ENCODE results near the gene PSMF1. TPM values are rescaled to one million over a fixed set of nuclear protein-coding genes. Genes with fewer than 3 reads are reported as not detected.

PSMF1 gene
- total RNA-seq, 1 experiment from 2014 or later: 166 TPM

DNA sequence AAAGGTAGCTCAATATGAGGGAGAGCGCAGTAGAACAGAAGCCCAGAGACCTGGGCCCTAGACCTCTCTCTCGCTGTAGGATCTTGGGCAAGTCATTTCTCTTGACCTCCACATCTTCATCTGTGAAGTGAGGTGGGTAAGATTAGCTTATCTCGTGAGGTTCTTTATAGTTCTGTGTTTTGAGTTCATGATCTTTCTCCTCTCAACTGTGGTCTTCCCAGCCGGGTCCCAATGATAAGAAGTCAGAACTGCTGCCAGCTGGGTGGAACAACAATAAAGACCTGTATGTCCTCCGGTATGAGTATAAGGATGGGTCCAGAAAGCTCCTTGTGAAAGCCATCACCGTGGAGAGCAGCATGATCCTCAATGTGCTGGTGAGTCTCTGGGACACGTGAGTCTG is 6.9 kb downstream of the PSMF1 start:
- CTCF ChIA-PET: no interaction called here
- peaks cover 38% of the 10 kb centered on the region for H3K79me2 ChIP-seq (ENCODE audit: low read depth)

GRCh38 chr20:1127840-1128239 is 9.4 kb downstream of the PSMF1 start:
- CTCF ChIA-PET: no interaction called here

More for the DNA sequence above, 6.9 kb downstream of the PSMF1 start:
- H3F3A ChIP-seq (ENCODE audit: insufficient read depth, low read depth): peaks cover 4% of the 10 kb centered on the region; the same call in 1 of the 2 replicates
- no TSS peak for BruUV-seq (replicated peaks)
- H3K36me3 ChIP-seq (ENCODE audit: low read depth): peaks cover 23% of the 10 kb centered on the region; the same call in 1 of the 2 replicates
- no peak overlapping the region for H3K4me2 ChIP-seq
- no peaks in the 10 kb centered on the region for H3K9me2 ChIP-seq (ENCODE audit: insufficient read depth)
- H4K20me1 ChIP-seq (ENCODE audit: insufficient read depth): peaks cover 29% of the 10 kb centered on the region
- TF ChIP-seq EZH2 (IDR thresholded peaks at IDR 0.05; ENCODE audit: low read depth) (no peak), CTCF (conservative IDR thresholded peaks at IDR 0.05) (no peak)
- intact Hi-C loops (cut with micrococcal nuclease; ENCODE audit: unreplicated experiment): no loop called here
- H3K4me1 ChIP-seq (replicated peaks; ENCODE audit: insufficient read depth): peaks cover 14% of the 10 kb centered on the region
- H2AFZ ChIP-seq: no peak overlapping the region
- H3K4me3 ChIP-seq: no peak overlapping the region
- H3K9me3 ChIP-seq (ENCODE audit: insufficient read depth, low read depth): no peaks in the 10 kb centered on the region
- H3K27ac ChIP-seq: no peak overlapping the region
- no peak for DNase-seq
- POLR2A ChIA-PET (ENCODE audit: unreplicated experiment): no interaction called here
- H3K27me3 ChIP-seq (ENCODE audit: insufficient read depth, low read depth): no peaks in the 10 kb centered on the region

DNA sequence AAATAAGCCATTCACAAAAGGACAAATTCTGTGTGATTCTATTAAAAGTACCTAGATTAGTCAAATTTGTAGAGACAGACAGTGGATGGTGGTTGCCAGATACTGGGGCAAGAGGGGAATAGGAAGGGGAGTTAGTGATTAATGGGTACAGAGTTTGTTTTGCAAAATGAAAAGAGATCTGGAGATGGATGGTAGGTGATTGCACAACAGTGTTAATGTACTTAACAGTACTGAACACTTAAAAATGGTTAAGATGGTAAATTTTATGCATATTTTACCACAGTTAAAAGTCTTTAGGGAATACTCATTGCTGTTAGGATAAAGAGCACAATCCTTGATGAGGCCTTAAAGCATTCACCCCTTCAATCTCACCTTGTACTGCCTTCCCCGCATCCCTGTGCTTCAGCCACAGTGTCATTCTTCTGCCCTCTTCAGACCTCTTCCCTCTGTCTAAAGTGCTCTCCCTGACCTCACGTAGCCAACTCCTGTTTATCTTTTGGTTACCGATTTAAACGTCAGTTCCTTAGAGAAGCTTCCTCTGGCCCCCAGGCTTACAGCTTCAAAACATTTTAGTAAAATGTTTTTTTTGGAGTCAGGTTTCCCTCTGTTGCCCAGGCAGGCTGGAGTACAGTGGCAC is 11.8 kb downstream of the PSMF1 start:
- POLR2A ChIA-PET (ENCODE audit: unreplicated experiment): interaction anchor here (0.6 kb wide), 1 partner anchor 414 kb away, joined by 6 read pairs; no protein-coding TSS in a partner anchor
- CTCF ChIA-PET: interaction anchor here (0.6 kb wide), 1 partner anchor 578 kb away, joined by 3 read pairs; no protein-coding TSS in a partner anchor
- Histone ChIP-seq H3K4me2 (no peak overlapping the region), H3K27me3 (ENCODE audit: insufficient read depth, low read depth) (no peaks in the 10 kb centered on the region), H3K4me1 (replicated peaks; ENCODE audit: insufficient read depth) (no peaks in the 10 kb centered on the region), H3K36me3 (ENCODE audit: low read depth) (peaks cover 23% of the 10 kb centered on the region), H3K9me2 (ENCODE audit: insufficient read depth) (no peaks in the 10 kb centered on the region), H3K4me3 (no peak overlapping the region), H3K79me2 (ENCODE audit: low read depth) (no peaks in the 10 kb centered on the region), H4K20me1 (ENCODE audit: insufficient read depth) (peaks cover 17% of the 10 kb centered on the region), H3K9me3 (ENCODE audit: insufficient read depth, low read depth) (no peaks in the 10 kb centered on the region), H3F3A (ENCODE audit: insufficient read depth, low read depth) (no peaks in the 10 kb centered on the region), H2AFZ (no peak overlapping the region), H3K27ac (no peak overlapping the region)
- no peak for TF ChIP-seq CTCF (conservative IDR thresholded peaks at IDR 0.05)
- TF ChIP-seq EZH2 (IDR thresholded peaks at IDR 0.05; ENCODE audit: low read depth): no peak
- no TSS peak for BruUV-seq (replicated peaks)
- intact Hi-C loops (cut with micrococcal nuclease; ENCODE audit: unreplicated experiment): no loop called here
- DNase-seq: no peak

More at GRCh38 chr20:1127840-1128239, 9.4 kb downstream of the PSMF1 start:
- Histone ChIP-seq H3K4me1 (replicated peaks; ENCODE audit: insufficient read depth) (0 out of 2 replicates have a peak, but pooled peaks cover 2% of the 10 kb centered on the region), H4K20me1 (ENCODE audit: insufficient read depth) (peaks cover 27% of the 10 kb centered on the region), H3F3A (ENCODE audit: insufficient read depth, low read depth) (no peaks in the 10 kb centered on the region), H3K27ac (no peak overlapping the region), H3K4me3 (no peak overlapping the region), H3K36me3 (ENCODE audit: low read depth) (peaks cover 23% of the 10 kb centered on the region), H3K4me2 (no peak overlapping the region), H2AFZ (no peak overlapping the region), H3K79me2 (ENCODE audit: low read depth) (peaks cover 14% of the 10 kb centered on the region), H3K9me3 (ENCODE audit: insufficient read depth, low read depth) (no peaks in the 10 kb centered on the region), H3K9me2 (ENCODE audit: insufficient read depth) (no peaks in the 10 kb centered on the region), H3K27me3 (ENCODE audit: insufficient read depth, low read depth) (no peaks in the 10 kb centered on the region)
- no peak for TF ChIP-seq CTCF (conservative IDR thresholded peaks at IDR 0.05)
- TF ChIP-seq EZH2 (IDR thresholded peaks at IDR 0.05; ENCODE audit: low read depth): no peak
- intact Hi-C loops (cut with micrococcal nuclease; ENCODE audit: unreplicated experiment): no loop called here
- POLR2A ChIA-PET (ENCODE audit: unreplicated experiment): no interaction called here
- no TSS peak for BruUV-seq (replicated peaks)
- DNase-seq: no peak

Measured in PC-9 (cell line).